ENCODE measurements around the gene POT1. TPM values are rescaled to one million over a fixed set of nuclear protein-coding genes. Genes with fewer than 3 reads are reported as not detected.

POT1 gene
- total RNA-seq, 1 donor from 2014 or later: 80.9 TPM

Other genes starting within 250 kb of the POT1 start
- gene GPR37, start 164.0 kb downstream of the POT1 start, total RNA-seq: 24.3 TPM

All from occipital lobe (tissue), 1 donor.